Measurements from ENCODE around the gene KRT1.

KRT1 gene

DNA sequence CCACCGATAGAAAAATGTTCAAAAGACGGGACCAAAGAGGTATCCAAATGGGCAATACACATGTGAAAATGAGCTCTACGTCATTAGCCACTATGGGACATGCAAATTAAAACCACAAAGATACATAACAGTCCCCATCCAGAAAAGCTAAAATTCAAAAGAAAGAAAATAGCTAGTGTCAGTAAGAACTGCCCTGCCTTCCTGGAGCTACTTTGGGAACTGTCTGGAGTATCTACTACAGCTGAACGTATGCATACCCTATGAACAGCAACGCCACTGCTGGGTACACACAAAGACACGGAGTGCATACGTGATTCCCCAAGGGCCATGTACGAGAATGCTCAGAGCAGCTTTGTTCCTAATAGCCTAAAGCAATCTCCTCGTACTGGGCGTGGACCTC, 48.9 kb upstream of the KRT1 start:
- Histone ChIP-seq H3K9me3 (ENCODE audit: control insufficient read depth, insufficient read depth, low read depth, low read length) (no peaks in the 10 kb centered on the region), H3K27ac (ENCODE audit: extremely low read depth, low read depth, low read length) (no peak overlapping the region), H3K4me1 (ENCODE audit: control insufficient read depth, insufficient read depth, low read length) (no peaks in the 10 kb centered on the region), H3K36me3 (ENCODE audit: control insufficient read depth in 2 of 2, insufficient read depth in 1 of 2, low read length in 2 of 2) (no peaks in the 10 kb centered on the region), H3K4me3 (ENCODE audit: low read depth, low read length) (no peak overlapping the region)
- ChIA-PET POLR2A (no interaction called here), CTCF (interaction anchor here (1.3 kb wide), 1 partner anchor 11 kb away, joined by 3 read pairs; no protein-coding TSS in a partner anchor)
- TF ChIP-seq ZNF394 (tag by site-specific recombination; IDR thresholded peaks at IDR 0.05; ENCODE audit: borderline replicate concordance) (no peak), OSR2 (tag by site-specific recombination; IDR thresholded peaks at IDR 0.05) (no peak), ZNF23 (tag by site-specific recombination; IDR thresholded peaks at IDR 0.05; ENCODE audit: borderline replicate concordance) (no peak), ZNF174 (tag by site-specific recombination; IDR thresholded peaks at IDR 0.05) (no peak), ZNF677 (tag by site-specific recombination; IDR thresholded peaks at IDR 0.05) (no peak), ZNF777 (tag by site-specific recombination; IDR thresholded peaks at IDR 0.05; ENCODE audit: borderline replicate concordance) (no peak), ZNF248 (tag by site-specific recombination; IDR thresholded peaks at IDR 0.05) (no peak), ZNF133 (tag by site-specific recombination; IDR thresholded peaks at IDR 0.05) (no peak), ZFHX2 (tag by site-specific recombination; conservative IDR thresholded peaks at IDR 0.05) (no peak), MZF1 (tag by site-specific recombination; IDR thresholded peaks at IDR 0.05; ENCODE audit: borderline replicate concordance) (no peak), ZNF132 (tag by site-specific recombination; IDR thresholded peaks at IDR 0.05; ENCODE audit: borderline replicate concordance) (no peak), ZFP69B (tag by site-specific recombination; IDR thresholded peaks at IDR 0.05) (no peak), ZNF211 (tag by site-specific recombination; IDR thresholded peaks at IDR 0.05; ENCODE audit: low read depth) (no peak), ZNF785 (tag by site-specific recombination; IDR thresholded peaks at IDR 0.05) (no peak), ZNF157 (tag by site-specific recombination; IDR thresholded peaks at IDR 0.05) (no peak)
- TF ChIP-seq, protein P1, sequence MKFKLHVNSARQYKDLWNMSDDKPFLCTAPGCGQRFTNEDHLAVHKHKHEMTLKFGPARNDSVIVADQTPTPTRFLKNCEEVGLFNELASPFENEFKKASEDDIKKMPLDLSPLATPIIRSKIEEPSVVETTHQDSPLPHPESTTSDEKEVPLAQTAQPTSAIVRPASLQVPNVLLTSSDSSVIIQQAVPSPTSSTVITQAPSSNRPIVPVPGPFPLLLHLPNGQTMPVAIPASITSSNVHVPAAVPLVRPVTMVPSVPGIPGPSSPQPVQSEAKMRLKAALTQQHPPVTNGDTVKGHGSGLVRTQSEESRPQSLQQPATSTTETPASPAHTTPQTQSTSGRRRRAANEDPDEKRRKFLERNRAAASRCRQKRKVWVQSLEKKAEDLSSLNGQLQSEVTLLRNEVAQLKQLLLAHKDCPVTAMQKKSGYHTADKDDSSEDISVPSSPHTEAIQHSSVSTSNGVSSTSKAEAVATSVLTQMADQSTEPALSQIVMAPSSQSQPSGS (tag by site-specific recombination; IDR thresholded peaks at IDR 0.05; ENCODE audit: low read depth) = no peak
- TF ChIP-seq, protein P2, sequence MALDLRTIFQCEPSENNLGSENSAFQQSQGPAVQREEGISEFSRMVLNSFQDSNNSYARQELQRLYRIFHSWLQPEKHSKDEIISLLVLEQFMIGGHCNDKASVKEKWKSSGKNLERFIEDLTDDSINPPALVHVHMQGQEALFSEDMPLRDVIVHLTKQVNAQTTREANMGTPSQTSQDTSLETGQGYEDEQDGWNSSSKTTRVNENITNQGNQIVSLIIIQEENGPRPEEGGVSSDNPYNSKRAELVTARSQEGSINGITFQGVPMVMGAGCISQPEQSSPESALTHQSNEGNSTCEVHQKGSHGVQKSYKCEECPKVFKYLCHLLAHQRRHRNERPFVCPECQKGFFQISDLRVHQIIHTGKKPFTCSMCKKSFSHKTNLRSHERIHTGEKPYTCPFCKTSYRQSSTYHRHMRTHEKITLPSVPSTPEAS (tag by site-specific recombination; IDR thresholded peaks at IDR 0.05) = no peak

DNA sequence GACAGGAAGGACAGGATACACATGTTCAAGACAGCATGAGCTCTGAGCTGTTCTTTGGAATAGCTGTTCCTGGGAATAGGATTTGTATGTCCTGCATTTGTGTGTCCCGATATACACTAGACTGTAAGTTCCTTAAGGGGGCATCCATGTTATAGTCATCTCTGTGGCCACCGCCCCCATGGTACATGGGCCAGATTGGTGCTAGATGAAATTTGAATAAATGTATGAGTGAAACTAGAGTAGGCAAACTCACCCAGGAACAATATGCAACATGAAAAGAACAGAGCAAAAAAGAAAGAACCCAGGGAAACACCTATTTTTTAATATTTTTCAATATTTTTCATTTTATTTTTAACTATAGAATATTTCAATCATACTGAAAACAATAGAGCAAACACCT, 48.2 kb upstream of the KRT1 start:
- CTCF ChIA-PET = no interaction called here
- POLR2A ChIA-PET = no interaction called here
- Histone ChIP-seq H3K4me3 (ENCODE audit: low read depth, low read length) (no peak overlapping the region), H3K27ac (ENCODE audit: extremely low read depth, low read depth, low read length) (no peak overlapping the region), H3K36me3 (ENCODE audit: control insufficient read depth in 2 of 2, insufficient read depth in 1 of 2, low read length in 2 of 2) (no peaks in the 10 kb centered on the region), H3K4me1 (ENCODE audit: control insufficient read depth, insufficient read depth, low read length) (no peaks in the 10 kb centered on the region), H3K9me3 (ENCODE audit: control insufficient read depth, insufficient read depth, low read depth, low read length) (no peaks in the 10 kb centered on the region)
- no peak for TF ChIP-seq FEZF1 (tag by site-specific recombination; IDR thresholded peaks at IDR 0.05)
- TF ChIP-seq, protein P3, sequence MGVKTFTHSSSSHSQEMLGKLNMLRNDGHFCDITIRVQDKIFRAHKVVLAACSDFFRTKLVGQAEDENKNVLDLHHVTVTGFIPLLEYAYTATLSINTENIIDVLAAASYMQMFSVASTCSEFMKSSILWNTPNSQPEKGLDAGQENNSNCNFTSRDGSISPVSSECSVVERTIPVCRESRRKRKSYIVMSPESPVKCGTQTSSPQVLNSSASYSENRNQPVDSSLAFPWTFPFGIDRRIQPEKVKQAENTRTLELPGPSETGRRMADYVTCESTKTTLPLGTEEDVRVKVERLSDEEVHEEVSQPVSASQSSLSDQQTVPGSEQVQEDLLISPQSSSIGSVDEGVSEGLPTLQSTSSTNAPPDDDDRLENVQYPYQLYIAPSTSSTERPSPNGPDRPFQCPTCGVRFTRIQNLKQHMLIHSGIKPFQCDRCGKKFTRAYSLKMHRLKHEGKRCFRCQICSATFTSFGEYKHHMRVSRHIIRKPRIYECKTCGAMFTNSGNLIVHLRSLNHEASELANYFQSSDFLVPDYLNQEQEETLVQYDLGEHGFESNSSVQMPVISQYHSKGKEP (tag by site-specific recombination; IDR thresholded peaks at IDR 0.05) = no peak
- TF ChIP-seq, protein P4, sequence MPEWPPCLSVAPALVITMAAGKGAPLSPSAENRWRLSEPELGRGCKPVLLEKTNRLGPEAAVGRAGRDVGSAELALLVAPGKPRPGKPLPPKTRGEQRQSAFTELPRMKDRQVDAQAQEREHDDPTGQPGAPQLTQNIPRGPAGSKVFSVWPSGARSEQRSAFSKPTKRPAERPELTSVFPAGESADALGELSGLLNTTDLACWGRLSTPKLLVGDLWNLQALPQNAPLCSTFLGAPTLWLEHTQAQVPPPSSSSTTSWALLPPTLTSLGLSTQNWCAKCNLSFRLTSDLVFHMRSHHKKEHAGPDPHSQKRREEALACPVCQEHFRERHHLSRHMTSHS (tag by site-specific recombination; IDR thresholded peaks at IDR 0.05) = no peak
- TF ChIP-seq, protein P5, sequence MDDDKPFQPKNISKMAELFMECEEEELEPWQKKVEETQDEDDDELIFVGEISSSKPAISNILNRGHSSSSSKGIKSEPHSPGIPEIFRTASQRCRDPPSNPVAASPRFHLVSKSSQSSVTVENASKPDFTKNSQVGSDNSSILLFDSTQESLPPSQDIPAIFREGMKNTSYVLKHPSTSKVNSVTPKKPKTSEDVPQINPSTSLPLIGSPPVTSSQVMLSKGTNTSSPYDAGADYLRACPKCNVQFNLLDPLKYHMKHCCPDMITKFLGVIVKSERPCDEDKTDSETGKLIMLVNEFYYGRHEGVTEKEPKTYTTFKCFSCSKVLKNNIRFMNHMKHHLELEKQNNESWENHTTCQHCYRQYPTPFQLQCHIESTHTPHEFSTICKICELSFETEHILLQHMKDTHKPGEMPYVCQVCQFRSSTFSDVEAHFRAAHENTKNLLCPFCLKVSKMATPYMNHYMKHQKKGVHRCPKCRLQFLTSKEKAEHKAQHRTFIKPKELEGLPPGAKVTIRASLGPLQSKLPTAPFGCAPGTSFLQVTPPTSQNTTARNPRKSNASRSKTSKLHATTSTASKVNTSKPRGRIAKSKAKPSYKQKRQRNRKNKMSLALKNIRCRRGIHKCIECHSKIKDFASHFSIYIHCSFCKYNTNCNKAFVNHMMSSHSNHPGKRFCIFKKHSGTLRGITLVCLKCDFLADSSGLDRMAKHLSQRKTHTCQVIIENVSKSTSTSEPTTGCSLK (tag by site-specific recombination; IDR thresholded peaks at IDR 0.05) = no peak
- no peak for TF ChIP-seq ZNF585B (tag by site-specific recombination; IDR thresholded peaks at IDR 0.05)
- TF ChIP-seq, protein P6, sequence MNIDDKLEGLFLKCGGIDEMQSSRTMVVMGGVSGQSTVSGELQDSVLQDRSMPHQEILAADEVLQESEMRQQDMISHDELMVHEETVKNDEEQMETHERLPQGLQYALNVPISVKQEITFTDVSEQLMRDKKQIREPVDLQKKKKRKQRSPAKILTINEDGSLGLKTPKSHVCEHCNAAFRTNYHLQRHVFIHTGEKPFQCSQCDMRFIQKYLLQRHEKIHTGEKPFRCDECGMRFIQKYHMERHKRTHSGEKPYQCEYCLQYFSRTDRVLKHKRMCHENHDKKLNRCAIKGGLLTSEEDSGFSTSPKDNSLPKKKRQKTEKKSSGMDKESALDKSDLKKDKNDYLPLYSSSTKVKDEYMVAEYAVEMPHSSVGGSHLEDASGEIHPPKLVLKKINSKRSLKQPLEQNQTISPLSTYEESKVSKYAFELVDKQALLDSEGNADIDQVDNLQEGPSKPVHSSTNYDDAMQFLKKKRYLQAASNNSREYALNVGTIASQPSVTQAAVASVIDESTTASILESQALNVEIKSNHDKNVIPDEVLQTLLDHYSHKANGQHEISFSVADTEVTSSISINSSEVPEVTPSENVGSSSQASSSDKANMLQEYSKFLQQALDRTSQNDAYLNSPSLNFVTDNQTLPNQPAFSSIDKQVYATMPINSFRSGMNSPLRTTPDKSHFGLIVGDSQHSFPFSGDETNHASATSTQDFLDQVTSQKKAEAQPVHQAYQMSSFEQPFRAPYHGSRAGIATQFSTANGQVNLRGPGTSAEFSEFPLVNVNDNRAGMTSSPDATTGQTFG (tag by site-specific recombination; IDR thresholded peaks at IDR 0.05; ENCODE audit: borderline replicate concordance) = no peak
- TF ChIP-seq ZNF2 (tag by site-specific recombination; IDR thresholded peaks at IDR 0.05) = no peak
- TF ChIP-seq ZFP69B (tag by site-specific recombination; IDR thresholded peaks at IDR 0.05) = no peak
- no peak for TF ChIP-seq ZNF335 (tag by site-specific recombination; conservative IDR thresholded peaks at IDR 0.05)
- TF ChIP-seq ZNF202 (tag by site-specific recombination; IDR thresholded peaks at IDR 0.05; ENCODE audit: borderline replicate concordance) = no peak
- no peak for TF ChIP-seq PRDM1 (tag by site-specific recombination; IDR thresholded peaks at IDR 0.05)
